ENCODE results near the gene GHRH. TPM values are rescaled to one million over a fixed set of nuclear protein-coding genes. Genes with fewer than 3 reads are reported as not detected.
A peak's percentile ranks its signal among the peaks of the same experiment; 100 is the strongest.

The GHRH gene
- total RNA-seq, 4 donors from 2014 or later: not detected

- WGBS, 2 donors: 74 to 78% methylated on average over 12 of the region's 12 CpGs
- Histone ChIP-seq H3K27ac (no peak overlapping the region), H3K4me3 (no peak overlapping the region), H3K27me3 (peaks cover 0 to under 1% (median 0%) of the 10 kb centered on the region in 4 donors), H3K36me3 (no peaks in the 10 kb centered on the region), H3K4me1 (peaks cover 5 to 48% (median 11%) of the 10 kb centered on the region in 3 donors), H3K9me3 (no peaks in the 10 kb centered on the region)
- intact Hi-C loops (cut with DNase I): no loop called here
- no peak for DNase-seq
- no peak for TF ChIP-seq CTCF (IDR thresholded peaks at IDR 0.05)
- TF ChIP-seq POLR2A (IDR thresholded peaks at IDR 0.05): no peak
Observed at GRCh38 chr20:37285664-37286374, 24.2 kb upstream of the GHRH start.

DNA sequence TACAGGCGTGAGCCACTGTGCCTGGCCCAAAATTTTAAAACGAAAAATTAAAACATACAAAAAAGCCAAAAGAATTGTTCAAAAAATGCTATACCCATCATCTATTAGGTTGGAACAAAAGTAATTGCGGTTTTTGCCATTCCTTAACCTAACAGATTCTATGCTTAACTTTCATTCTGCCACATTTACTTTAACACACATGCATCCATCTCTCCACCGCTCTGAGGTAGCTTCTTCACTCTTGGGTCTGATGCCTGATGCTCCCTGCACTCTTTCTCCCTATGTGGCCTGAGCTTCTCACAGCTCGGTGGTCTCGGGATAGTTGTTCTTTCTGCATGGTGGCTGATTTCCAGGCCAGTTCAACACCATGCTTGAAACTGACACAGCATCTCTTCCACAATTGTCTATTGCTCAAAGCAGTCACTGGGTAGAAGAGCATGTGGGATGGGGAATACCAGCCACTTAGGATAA, 23.1 kb upstream of the GHRH start:
- intact Hi-C loops (cut with DNase I): no loop called here
- WGBS, 2 donors: 86 to 92% methylated on average over 6 of the region's 6 CpGs
- Histone ChIP-seq H3K27me3 (peaks cover 0 to 7% (median 0%) of the 10 kb centered on the region in 4 donors), H3K9me3 (no peaks in the 10 kb centered on the region), H3K4me3 (no peak overlapping the region), H3K27ac (no peak overlapping the region), H3K36me3 (no peaks in the 10 kb centered on the region), H3K4me1 (peaks cover 3 to 39% (median 5%) of the 10 kb centered on the region in 3 donors)
- no peak for DNase-seq
- TF ChIP-seq POLR2A (IDR thresholded peaks at IDR 0.05): no peak
- no peak for TF ChIP-seq CTCF (IDR thresholded peaks at IDR 0.05)

- TF ChIP-seq POLR2A (IDR thresholded peaks at IDR 0.05) (no peak), CTCF (IDR thresholded peaks at IDR 0.05) (no peak)
- Histone ChIP-seq H3K4me1 (peaks cover 1 to 39% (median 5%) of the 10 kb centered on the region in 3 donors), H3K4me3 (no peak overlapping the region), H3K36me3 (no peaks in the 10 kb centered on the region), H3K27ac (no peak overlapping the region), H3K27me3 (peaks cover 0 to 7% (median 0%) of the 10 kb centered on the region in 4 donors), H3K9me3 (no peaks in the 10 kb centered on the region)
- no peak for DNase-seq
- intact Hi-C loops (cut with DNase I): loop anchor here (2.0 kb wide), 1 partner anchor 101 kb away; no protein-coding TSS in a partner anchor
- WGBS, 2 donors: 82 to 88% methylated on average over 6 to 8 of the region's 9 CpGs
Observed at GRCh38 chr20:37283530-37284195, 22.0 kb upstream of the GHRH start.

DNA sequence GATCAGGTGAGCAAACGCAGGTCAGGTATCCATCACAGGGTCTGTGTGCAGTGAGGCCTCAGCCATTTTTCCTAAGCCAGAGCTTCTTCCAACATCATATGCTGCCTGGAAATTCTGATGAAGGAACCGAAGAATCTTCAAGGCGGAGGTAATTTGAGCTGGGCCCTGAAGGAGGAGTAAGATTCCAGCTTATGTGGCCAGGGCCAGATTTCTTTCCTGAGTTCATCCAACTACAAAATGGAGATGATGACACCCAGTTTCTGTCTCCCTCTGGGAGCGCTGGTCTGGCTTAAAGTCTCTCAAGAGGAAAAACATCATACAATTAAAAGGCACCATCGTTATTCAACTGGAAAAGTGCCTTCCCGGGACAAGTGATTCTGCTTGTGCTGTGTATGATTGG, 20.9 kb upstream of the GHRH start:
- DNase-seq: no peak
- intact Hi-C loops (cut with DNase I): loop anchor here (2.0 kb wide), 1 partner anchor 102 kb away; no protein-coding TSS in a partner anchor
- Histone ChIP-seq H3K9me3 (no peaks in the 10 kb centered on the region), H3K4me3 (no peak overlapping the region), H3K27ac (peak overlapping the region in 2 of 4 donors; percentile 25 to 30), H3K36me3 (no peaks in the 10 kb centered on the region), H3K27me3 (peaks cover 0 to 7% (median 0%) of the 10 kb centered on the region in 4 donors), H3K4me1 (peaks cover 0 to 30% (median 0%) of the 10 kb centered on the region in 3 donors)
- TF ChIP-seq POLR2A (IDR thresholded peaks at IDR 0.05) (no peak), CTCF (IDR thresholded peaks at IDR 0.05) (peak in 4 of 6 experiments; percentile 28 to 51 (median 39))
- 71 to 80% methylated on average over 4 to 6 of the region's 6 CpGs for WGBS, 2 donors

GRCh38 chr20:37280403-37280802, 18.8 kb upstream of the GHRH start:
- intact Hi-C loops (cut with DNase I): no loop called here
- H3K27me3 ChIP-seq: peaks cover 0 to 7% (median 0%) of the 10 kb centered on the region in 4 donors
- H3K4me3 ChIP-seq: no peak overlapping the region
- no peaks in the 10 kb centered on the region for H3K36me3 ChIP-seq
- no peaks in the 10 kb centered on the region for H3K9me3 ChIP-seq
- TF ChIP-seq POLR2A (IDR thresholded peaks at IDR 0.05): no peak
- no peak for TF ChIP-seq CTCF (IDR thresholded peaks at IDR 0.05)
- no peak for DNase-seq
- no peak overlapping the region for H3K27ac ChIP-seq
- 76 to 80% methylated on average over 5 to 8 of the region's 8 CpGs for WGBS, 2 donors
- H3K4me1 ChIP-seq: peaks cover 0 to 27% (median 7%) of the 10 kb centered on the region in 3 donors
